K562 (cell line): ENCODE measurements around the gene TARS3. TPM values are rescaled to one million over a fixed set of nuclear protein-coding genes. Genes with fewer than 3 reads are reported as not detected.

Experiments
- ATAC-seq: fragments of 200-7000 bp; cut with Tn5 transposase; 3 replicates; pipeline ENCODE4 v1.9.1; 2020; ENCODE audit warnings: moderate library complexity
- BruUV-seq: library from RNA; stranded (reverse); fragments of 400-500 nt; replicated peaks from 2 replicates; lab custom pipeline; 2021; lab: Mats Ljungman, UMichigan
- CTCF ChIA-PET: fragments of 300-600 bp; formaldehyde crosslinking; extraction: SDS; loops from one replicate; lab custom pipeline; 2021; ENCODE audit warnings: low intra/inter-chr PET ratio; lab: Yijun Ruan, JAX
- POLR2A ChIA-PET: fragments of 300-600, 350-650 bp; sonication (Branson Sonifier 250); formaldehyde crosslinking; extraction: SDS; loops from one replicate; lab custom pipeline; 2021; ENCODE audit warnings: antibody characterized with exemption, inconsistent platforms; lab: Yijun Ruan, JAX
- DNase-seq, 4 experiments: peaks; one replicate each; pipeline versions ENCODE4 v3.0.0 to v3.0.0-alpha.2; 2011 to 2018; ENCODE audit warnings: low spot score in 3 of 4, mixed read lengths in 3 of 4; ENCODE audit errors: extremely low read depth in 1 of 4
- FAIRE-seq: peaks from 2 replicates; lab custom pipeline; 2011; peaks lifted over from hg19 to GRCh38; lab: Jason Lieb, UNC
- H2AFZ ChIP-seq: 2 replicates; pipeline ENCODE4 v1.6.0; 2011; ENCODE audit warnings: low read depth, low read length, control low read depth, inconsistent platforms
- H3K27ac ChIP-seq: fragments of 200-600 bp; 3 replicates; pipeline ENCODE4 v1.8.0; 2011; ENCODE audit warnings: low read depth, mild to moderate bottlenecking, control low read depth, inconsistent platforms, low read length, moderate library complexity, mixed read lengths; ENCODE audit errors: extremely low read depth
- H3K27me3 ChIP-seq, 2 experiments: fragments of 300-600 bp in 1 of 2; 2 replicates in 1 of 2; 3 replicates in 1 of 2; pipeline versions ENCODE4 v1.6.0 to v1.8.0; 2011; ENCODE audit warnings: inconsistent platforms in 2 of 2, low read length in 2 of 2, mild to moderate bottlenecking in 1 of 2, mixed read lengths in 1 of 2, moderate library complexity in 1 of 2; ENCODE audit not compliant: control insufficient read depth in 2 of 2, insufficient read depth in 2 of 2
- H3K36me3 ChIP-seq: fragments of 300-600 bp; 3 replicates; pipeline ENCODE4 v1.8.0; 2011; ENCODE audit warnings: mild to moderate bottlenecking, low read length, inconsistent platforms; ENCODE audit not compliant: control insufficient read depth, insufficient read depth
- H3K4me1 ChIP-seq, 2 experiments: fragments of 200-600 bp in 1 of 2; replicated peaks in 1 of 2; 2 replicates in 1 of 2; 3 replicates in 1 of 2; pipeline versions ENCODE4 v1.5.1 to v1.8.0; 2011; ENCODE audit warnings: inconsistent platforms in 2 of 2, low read length in 2 of 2, mild to moderate bottlenecking in 1 of 2, mixed read lengths in 1 of 2, moderate library complexity in 1 of 2; ENCODE audit not compliant: control insufficient read depth in 2 of 2, insufficient read depth in 2 of 2
- H3K4me2 ChIP-seq: 2 replicates; pipeline ENCODE4 v1.6.1; 2011; ENCODE audit warnings: low read length, control low read depth, inconsistent platforms, mixed read lengths; ENCODE audit not compliant: insufficient read depth
- H3K4me3 ChIP-seq: fragments of 200-600 bp; sonication (generic), shearing (Covaris generic); 2 replicates; pipeline ENCODE4 v1.5.1; 2016; ENCODE audit warnings: control low read depth, inconsistent platforms
- H3K79me2 ChIP-seq: fragments of 200-600 bp; 3 replicates; pipeline ENCODE4 v1.8.0; 2011; ENCODE audit warnings: low read length, inconsistent platforms; ENCODE audit not compliant: control insufficient read depth, insufficient read depth
- H3K9ac ChIP-seq, 2 experiments: 2 replicates each; pipeline versions ENCODE4 v1.6.0 to v1.6.1; 2011; ENCODE audit warnings: low read depth in 2 of 2, low read length in 2 of 2, control low read depth in 1 of 2, inconsistent platforms in 1 of 2, mild to moderate bottlenecking in 1 of 2, mixed read lengths in 1 of 2; ENCODE audit not compliant: insufficient read depth in 1 of 2
- H3K9me1 ChIP-seq: one replicate; pipeline ENCODE4 v1.6.0; 2011; ENCODE audit warnings: inconsistent platforms, mild to moderate bottlenecking, low read length, moderate library complexity; ENCODE audit not compliant: control insufficient read depth, insufficient read depth
- H3K9me3 ChIP-seq: replicated peaks from 2 replicates; pipeline ENCODE4 v1.5.1; 2011; ENCODE audit warnings: low read depth, low read length, inconsistent platforms; ENCODE audit not compliant: control insufficient read depth, insufficient read depth
- H4K20me1 ChIP-seq: replicated peaks from 2 replicates; pipeline ENCODE4 v1.6.1; 2011; ENCODE audit warnings: low read length, inconsistent platforms, mixed read lengths; ENCODE audit not compliant: control insufficient read depth, insufficient read depth
- HNRNPUL1 ChIP-seq: fragments of 200-400 bp; formaldehyde crosslinking; IDR thresholded peaks from 2 replicates; pipeline ENCODE4 v1.6.1; 2017; ENCODE audit warnings: low read length
- PTTG1 ChIP-seq: fragments of 450-650 bp; IDR thresholded peaks from 2 replicates; pipeline ENCODE4 v1.6.1; 2016; ENCODE audit warnings: low read depth, mild to moderate bottlenecking, missing genetic modification characterization, missing compliant biosample characterization
- TAF1 ChIP-seq: IDR thresholded peaks from 2 replicates; pipeline ENCODE4 v1.6.1; 2011; ENCODE audit warnings: mild to moderate bottlenecking, low read length, moderate library complexity; ENCODE audit not compliant: insufficient read depth, control insufficient read depth, severe bottlenecking; ENCODE audit errors: extremely low read depth
- TBP ChIP-seq: optimal IDR thresholded peaks from 2 replicates; pipeline ENCODE3; 2011; ENCODE audit warnings: low read depth, low read length, improper control_type of control experiment
- ZNF12 ChIP-seq: sonication (generic); formaldehyde crosslinking; IDR thresholded peaks from 2 replicates; pipeline ENCODE4 v1.4.0; 2020; ENCODE audit warnings: mild to moderate bottlenecking, missing genetic modification reagents
- ZNF699 ChIP-seq: fragments of 250-450 bp; sonication (Bioruptor Pico); IDR thresholded peaks from 2 replicates; pipeline ENCODE4 v1.8.0; 2021; ENCODE audit warnings: mild to moderate bottlenecking, moderate library complexity; ENCODE audit not compliant: insufficient replicate concordance
- WGBS: fragments of 100-300 bp; shearing (Covaris generic); methylation state at CpG from one replicate; pipeline ENCODE4 v1.1.6; 2016; ENCODE audit warnings: low coverage, mixed read lengths; ENCODE audit not compliant: insufficient coverage; ENCODE audit errors: missing lambda C conversion rate; 5-methylcytosine and 5-hydroxymethylcytosine counted together
- in situ Hi-C: fragments of 300-500 bp; cut with MboI; formaldehyde crosslinking; loops from 4 replicates; pipeline ENCODE4 v1.15.0; 2018; ENCODE audit warnings: inconsistent platforms, mixed read lengths
- intact Hi-C: fragments of 100-400 bp; cut with micrococcal nuclease; formaldehyde crosslinking; loops from 2 replicates; pipeline ENCODE4 v1.14.2; 2022
- polyA plus RNA-seq, 8 experiments: library from polyadenylated mRNA; depleted of rRNA in 4 of 8; stranded (reverse) in 5 of 8; unstranded in 3 of 8; fragments of >200 nt; fragmentation: Nextera tagmentation in 2 of 8; fragmentation: Illumina TruSeq in 1 of 8; extraction: Ambion mirVana in 2 of 8; extraction: Trizol in 1 of 8; gene quantifications; 2 replicates each; pipeline versions ENCODE4 v1.2.1 to v1.2.3, GENCODE V29; 2011 to 2014; ENCODE audit warnings: inconsistent platforms in 1 of 8, missing spikeins in 1 of 8
- total RNA-seq, 7 experiments: library from RNA; depleted of rRNA in 6 of 7; stranded (reverse); fragments of >200 nt in 6 of 7; fragmentation: Illumina TruSeq in 2 of 7; extraction: Trizol in 2 of 7; gene quantifications; 2 replicates each; pipeline versions ENCODE4 v1.2.1 to v1.2.3, GENCODE V29; 2011 to 2021; ENCODE audit warnings: low replicate concordance in 1 of 7

The TARS3 gene
- total and polyA plus RNA-seq, 9 of the 15 experiments (the other 6 are each of a cell fraction or from before 2014, with no cell fraction given): 2.1 to 14.7 (median 9.8) TPM

DNA sequence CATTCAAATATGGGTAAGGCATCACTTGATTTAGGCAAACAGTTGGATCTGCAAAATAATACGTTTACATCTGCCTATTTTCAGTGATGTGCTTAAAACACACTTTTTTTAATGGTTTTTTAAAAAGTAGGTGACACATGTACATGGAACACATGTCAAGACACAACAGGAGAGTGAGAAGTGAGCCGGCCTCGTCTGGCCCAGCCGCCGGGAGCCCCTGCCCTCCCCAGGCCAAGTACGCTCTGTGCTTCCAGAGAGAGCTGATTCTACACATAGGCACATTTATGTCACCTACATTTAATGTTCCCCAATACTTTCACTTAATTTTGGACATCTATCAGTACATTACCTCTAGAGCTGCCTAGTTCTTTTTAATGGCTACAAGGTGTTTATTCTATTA lies 75.9 kb downstream of the TARS3 start:
- CTCF ChIA-PET: no interaction called here
- POLR2A ChIA-PET: interaction anchor here (1.0 kb wide), 1 partner anchor 31 kb away, joined by 3 read pairs; no protein-coding TSS in a partner anchor
- Histone ChIP-seq H3K79me2 (peaks cover 57% of the 10 kb centered on the region), H3K9me1 (no peaks in the 10 kb centered on the region), H3K36me3 (peaks cover 74% of the 10 kb centered on the region), H4K20me1 (no peaks in the 10 kb centered on the region), H3K4me1 (peaks cover 14% of the 10 kb centered on the region in 2 experiments; a peak in 4 of 5 replicates), H3K9me3 (no peaks in the 10 kb centered on the region), H3K27me3 (no peaks in the 10 kb centered on the region), H3K9ac (no peak overlapping the region), H3K4me2 (no peak overlapping the region), H3K4me3 (no peak overlapping the region), H3K27ac (no peak overlapping the region), H2AFZ (no peak overlapping the region)
- no peak for DNase-seq
- no peak for TF ChIP-seq TAF1
- in situ Hi-C loops: no loop called here
- FAIRE-seq: no peak
- ATAC-seq: no peak
- 97% methylated on average over 6 of the region's 6 CpGs for WGBS
- BruUV-seq: no TSS peak
- intact Hi-C loops: loop anchor here (10.0 kb wide), 1 partner anchor 214 kb away; no protein-coding TSS in a partner anchor

DNA sequence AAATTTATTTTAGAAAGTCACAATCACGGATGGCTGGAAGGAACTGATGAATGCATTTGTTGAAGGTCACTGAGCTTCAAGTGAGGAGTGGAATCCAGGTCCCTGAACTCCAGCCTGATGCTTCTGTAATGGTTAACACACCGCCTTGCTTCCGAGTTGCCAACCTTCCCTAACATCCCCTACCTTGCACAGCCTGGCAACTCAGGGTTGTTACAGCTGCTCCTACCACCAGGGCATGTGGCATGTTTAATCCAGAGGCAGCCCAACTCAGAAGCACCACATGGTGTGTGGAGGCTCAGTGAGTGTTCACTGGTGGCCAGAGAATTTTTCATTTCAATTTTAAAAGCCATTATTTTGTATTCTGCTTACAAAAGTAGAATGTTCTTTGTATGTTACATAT lies 77.0 kb downstream of the TARS3 start:
- Histone ChIP-seq H3K4me1 (peaks cover 4 to 14% of the 10 kb centered on the region in 2 experiments; a peak in 3 of 5 replicates), H3K9me3 (no peaks in the 10 kb centered on the region), H3K27me3 (no peaks in the 10 kb centered on the region), H2AFZ (no peak overlapping the region), H3K4me2 (no peak overlapping the region), H3K79me2 (peaks cover 47% of the 10 kb centered on the region), H3K36me3 (peaks cover 84% of the 10 kb centered on the region), H3K9me1 (no peaks in the 10 kb centered on the region), H3K9ac (no peak overlapping the region), H4K20me1 (no peaks in the 10 kb centered on the region), H3K27ac (no peak overlapping the region), H3K4me3 (no peak overlapping the region)
- intact Hi-C loops: loop anchor here (10.0 kb wide), 1 partner anchor 212 kb away; no protein-coding TSS in a partner anchor
- no TSS peak for BruUV-seq
- ChIA-PET POLR2A (interaction anchor here (0.6 to 1.3 kb wide), 3 partner anchors 8 to 1856 kb away, joined by 3 read pairs; no protein-coding TSS in a partner anchor), CTCF (no interaction called here)
- no peak for DNase-seq
- in situ Hi-C loops: no loop called here
- TF ChIP-seq HNRNPUL1 (no peak), ZNF699 (no peak), ZNF12 (CRISPR knock-in tag) (no peak), PTTG1 (tag) (no peak), TBP (no peak)
- WGBS: 88% methylated on average over 3 of the region's 3 CpGs
- ATAC-seq: no peak
- no peak for FAIRE-seq
